OCI-LY1 (cell line): ENCODE measurements around the gene EEFSEC.

Source experiments
- CTCF ChIP-seq: fragments of 200-600 bp; sonication (generic), shearing (Covaris generic); IDR thresholded peaks from 2 replicates; pipeline ENCODE4 v1.5.1; 2017; ENCODE audit warnings: mild to moderate bottlenecking, antibody characterized with exemption, low read length, moderate library complexity, mixed read lengths
- EZH2 ChIP-seq: fragments of 200-600 bp; sonication (generic), shearing (Covaris generic); IDR thresholded peaks from 2 replicates; pipeline ENCODE4 v1.8.0; 2017; ENCODE audit warnings: borderline replicate concordance, mixed run types, mild to moderate bottlenecking, antibody characterized with exemption, low read length, moderate library complexity, mixed read lengths

- TF ChIP-seq CTCF (no peak), EZH2 (no peak)
These were observed 195.7 kb downstream of the EEFSEC start for GRCh38 chr3:128348805-128349531.
